ENCODE results near the gene KSR2. TPM values are rescaled to one million over a fixed set of nuclear protein-coding genes. Genes with fewer than 3 reads are reported as not detected.

The KSR2 gene
- total RNA-seq, 1 experiment from 2014 or later, result 0.02 TPM

DNA sequence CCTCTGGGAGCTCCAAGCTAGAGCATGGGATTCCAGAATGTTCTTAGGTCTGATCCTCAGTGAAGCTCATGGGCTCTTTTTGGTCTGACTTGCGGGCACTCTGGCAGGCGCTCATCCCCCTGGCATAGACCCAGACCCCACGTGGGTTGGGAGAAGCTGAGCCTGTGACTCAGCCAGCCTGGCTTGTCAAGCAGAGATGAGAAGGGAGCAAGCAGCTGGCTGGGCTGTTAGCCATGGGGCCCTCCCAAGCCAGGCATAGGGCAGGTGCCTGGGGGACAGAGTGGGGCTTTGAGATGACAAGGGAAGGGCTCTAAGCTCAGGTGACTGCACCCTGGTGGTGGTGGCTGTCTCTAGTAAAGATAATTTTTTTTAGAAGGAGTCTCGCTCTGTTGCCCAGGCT lies 527.0 kb downstream of the KSR2 start:
- TF ChIP-seq, protein P1, sequence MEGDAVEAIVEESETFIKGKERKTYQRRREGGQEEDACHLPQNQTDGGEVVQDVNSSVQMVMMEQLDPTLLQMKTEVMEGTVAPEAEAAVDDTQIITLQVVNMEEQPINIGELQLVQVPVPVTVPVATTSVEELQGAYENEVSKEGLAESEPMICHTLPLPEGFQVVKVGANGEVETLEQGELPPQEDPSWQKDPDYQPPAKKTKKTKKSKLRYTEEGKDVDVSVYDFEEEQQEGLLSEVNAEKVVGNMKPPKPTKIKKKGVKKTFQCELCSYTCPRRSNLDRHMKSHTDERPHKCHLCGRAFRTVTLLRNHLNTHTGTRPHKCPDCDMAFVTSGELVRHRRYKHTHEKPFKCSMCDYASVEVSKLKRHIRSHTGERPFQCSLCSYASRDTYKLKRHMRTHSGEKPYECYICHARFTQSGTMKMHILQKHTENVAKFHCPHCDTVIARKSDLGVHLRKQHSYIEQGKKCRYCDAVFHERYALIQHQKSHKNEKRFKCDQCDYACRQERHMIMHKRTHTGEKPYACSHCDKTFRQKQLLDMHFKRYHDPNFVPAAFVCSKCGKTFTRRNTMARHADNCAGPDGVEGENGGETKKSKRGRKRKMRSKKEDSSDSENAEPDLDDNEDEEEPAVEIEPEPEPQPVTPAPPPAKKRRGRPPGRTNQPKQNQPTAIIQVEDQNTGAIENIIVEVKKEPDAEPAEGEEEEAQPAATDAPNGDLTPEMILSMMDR (IDR thresholded peaks at IDR 0.05; ENCODE audit: unreplicated experiment), result no peak
- H3K27me3 Mint-ChIP-seq (ENCODE audit: insufficient read depth, unreplicated experiment), result no peaks in the 10 kb centered on the region
- ChIA-PET POLR2A (interaction anchor here (1.1 kb wide), 1 partner anchor 81 kb away, joined by 3 read pairs; no protein-coding TSS in a partner anchor), CTCF (interaction anchor here (0.7 to 2.3 kb wide), 3 partner anchors 74 to 391 kb away, joined by 3 to 8 read pairs (median 3); no protein-coding TSS in a partner anchor)
- DNase-seq (ENCODE audit: unreplicated experiment), result peak; percentile 68
- BruUV-seq (replicated peaks), result no TSS peak
- H3K36me3 Mint-ChIP-seq (ENCODE audit: insufficient read depth, unreplicated experiment), result no peaks in the 10 kb centered on the region
- no peaks in the 10 kb centered on the region for H3K9me3 Mint-ChIP-seq (ENCODE audit: unreplicated experiment)
- no peaks in the 10 kb centered on the region for H3K4me1 Mint-ChIP-seq (ENCODE audit: insufficient read depth, unreplicated experiment)
- H3K4me3 Mint-ChIP-seq (ENCODE audit: unreplicated experiment), result no peak overlapping the region
- intact Hi-C loops (cut with micrococcal nuclease), result no loop called here
- H3K27ac Mint-ChIP-seq (ENCODE audit: low read depth, unreplicated experiment), result no peak overlapping the region

DNA sequence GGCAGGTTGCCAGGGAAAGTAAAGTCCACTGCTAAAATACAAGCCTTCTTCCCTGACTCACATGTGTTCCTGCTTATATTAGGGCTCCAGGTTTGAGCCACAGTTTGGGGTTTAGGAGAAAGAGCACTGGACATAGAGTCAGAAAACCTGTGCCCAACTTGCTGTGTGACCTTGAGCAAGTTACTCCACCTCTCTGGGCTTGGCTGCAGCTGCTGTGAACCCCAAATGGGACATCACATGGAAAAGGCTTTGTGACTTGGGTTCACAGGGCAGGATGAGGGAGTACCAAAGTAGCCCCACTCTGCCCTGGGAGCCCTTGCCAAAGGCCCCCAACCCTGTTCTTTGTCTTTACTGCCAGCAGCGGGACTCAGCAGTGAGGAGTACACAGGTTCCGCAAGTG lies 528.4 kb downstream of the KSR2 start:
- BruUV-seq (replicated peaks), result no TSS peak

DNA sequence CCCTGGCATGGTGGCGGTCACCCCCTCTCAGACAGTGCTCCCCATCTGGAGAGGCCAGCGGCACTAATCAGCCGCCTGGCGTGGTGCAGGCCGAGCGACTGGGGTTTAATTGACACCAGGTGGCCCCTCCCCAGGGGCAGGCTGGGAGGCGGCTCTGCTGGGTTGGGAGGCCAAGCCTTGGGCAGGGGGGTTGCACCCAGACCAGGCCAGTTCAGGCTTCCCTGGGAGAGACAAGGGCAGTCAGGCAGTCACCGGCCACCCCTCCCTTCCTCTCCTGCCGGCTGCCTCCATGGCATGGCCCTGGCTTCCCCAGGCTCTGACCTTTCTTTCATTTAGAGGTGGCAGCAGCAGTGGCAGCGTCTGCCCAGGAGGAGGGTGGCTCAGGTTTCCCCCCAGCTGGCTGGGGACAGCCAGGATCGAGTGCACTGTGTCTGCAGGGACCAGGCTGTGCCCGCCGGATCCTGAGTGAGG lies 529.2 kb downstream of the KSR2 start:
- Mint-ChIP-seq H3K27me3 (ENCODE audit: insufficient read depth, unreplicated experiment) (no peaks in the 10 kb centered on the region), H3K9me3 (ENCODE audit: unreplicated experiment) (no peaks in the 10 kb centered on the region), H3K4me1 (ENCODE audit: insufficient read depth, unreplicated experiment) (no peaks in the 10 kb centered on the region), H3K36me3 (ENCODE audit: insufficient read depth, unreplicated experiment) (no peaks in the 10 kb centered on the region), H3K27ac (ENCODE audit: low read depth, unreplicated experiment) (no peak overlapping the region), H3K4me3 (ENCODE audit: unreplicated experiment) (no peak overlapping the region)
- ChIA-PET POLR2A (interaction anchor here (0.6 kb wide), 1 partner anchor 22 kb away, joined by 3 read pairs; no protein-coding TSS in a partner anchor), CTCF (no interaction called here)
- TF ChIP-seq, protein P1 (IDR thresholded peaks at IDR 0.05; ENCODE audit: unreplicated experiment), result no peak
- intact Hi-C loops (cut with micrococcal nuclease), result no loop called here
- no TSS peak for BruUV-seq (replicated peaks)
- DNase-seq (ENCODE audit: unreplicated experiment), result no peak

More for the DNA sequence above, 528.4 kb downstream of the KSR2 start:
- no peak for DNase-seq (ENCODE audit: unreplicated experiment)
- Mint-ChIP-seq H3K27me3 (ENCODE audit: insufficient read depth, unreplicated experiment) (no peaks in the 10 kb centered on the region), H3K9me3 (ENCODE audit: unreplicated experiment) (no peaks in the 10 kb centered on the region), H3K27ac (ENCODE audit: low read depth, unreplicated experiment) (no peak overlapping the region), H3K36me3 (ENCODE audit: insufficient read depth, unreplicated experiment) (no peaks in the 10 kb centered on the region), H3K4me3 (ENCODE audit: unreplicated experiment) (no peak overlapping the region), H3K4me1 (ENCODE audit: insufficient read depth, unreplicated experiment) (no peaks in the 10 kb centered on the region)
- intact Hi-C loops (cut with micrococcal nuclease), result no loop called here
- TF ChIP-seq, protein P1 (IDR thresholded peaks at IDR 0.05; ENCODE audit: unreplicated experiment), result no peak
- POLR2A ChIA-PET, result no interaction called here
- CTCF ChIA-PET, result interaction anchor here (2.3 kb wide), 1 partner anchor 72 kb away, joined by 8 read pairs; no protein-coding TSS in a partner anchor

DNA sequence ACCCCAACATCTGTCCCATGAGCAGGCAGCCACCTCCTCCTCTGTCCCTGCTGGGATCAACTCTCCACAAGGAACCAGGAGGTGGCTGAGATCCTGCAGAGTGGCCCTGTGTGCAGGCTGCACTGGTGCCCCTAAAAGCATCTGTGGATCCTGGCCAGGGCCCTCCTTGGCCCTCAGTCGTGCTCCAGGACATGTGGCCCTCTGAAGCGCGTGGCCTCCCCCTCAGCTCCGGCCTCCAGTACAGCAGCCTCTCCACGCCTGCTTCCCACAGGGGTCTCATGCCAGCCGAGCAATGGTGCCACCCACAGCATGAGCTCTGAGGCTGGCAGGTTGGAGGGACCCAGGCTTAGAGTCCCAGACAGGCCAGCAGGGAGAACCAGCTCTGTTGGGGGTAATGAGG lies 530.0 kb downstream of the KSR2 start:
- intact Hi-C loops (cut with micrococcal nuclease), result no loop called here
- H3K4me1 Mint-ChIP-seq (ENCODE audit: insufficient read depth, unreplicated experiment), result no peaks in the 10 kb centered on the region
- CTCF ChIA-PET, result no interaction called here

More for the DNA sequence above, 530.0 kb downstream of the KSR2 start:
- Mint-ChIP-seq H3K36me3 (ENCODE audit: insufficient read depth, unreplicated experiment) (no peaks in the 10 kb centered on the region), H3K9me3 (ENCODE audit: unreplicated experiment) (no peaks in the 10 kb centered on the region), H3K27ac (ENCODE audit: low read depth, unreplicated experiment) (no peak overlapping the region), H3K27me3 (ENCODE audit: insufficient read depth, unreplicated experiment) (no peaks in the 10 kb centered on the region), H3K4me3 (ENCODE audit: unreplicated experiment) (no peak overlapping the region)
- no TSS peak for BruUV-seq (replicated peaks)
- POLR2A ChIA-PET, result interaction anchor here (0.6 kb wide), 1 partner anchor 21 kb away, joined by 3 read pairs; no protein-coding TSS in a partner anchor
- DNase-seq (ENCODE audit: unreplicated experiment), result no peak
- TF ChIP-seq, protein P1 (IDR thresholded peaks at IDR 0.05; ENCODE audit: unreplicated experiment), result no peak

Measured in MCF 10A (cell line).